ENCODE measurements around the gene DCXR. TPM values are rescaled to one million over a fixed set of nuclear protein-coding genes. Genes with fewer than 3 reads are reported as not detected.

Gene DCXR
- total and polyA plus RNA-seq, 2 of the 13 experiments (the other 11 are each of a cell fraction or from before 2014, with no cell fraction given): 287 to 311 TPM

GRCh38 chr17:81993729-81994592 lies 43.5 kb downstream of the DCXR start (continued):
- peak; percentile 82; the same call in 1 of the 2 replicates for TF ChIP-seq BRF2 (CRISPR knock-in tag; IDR thresholded peaks at IDR 0.05)
- TF ChIP-seq ZNF331 (CRISPR knock-in tag; IDR thresholded peaks at IDR 0.05): 0 out of 2 replicates have a peak, but pooled peaks have one; percentile 44
- peak; percentile 88 for TF ChIP-seq RBM22 (optimal IDR thresholded peaks at IDR 0.05; ENCODE audit: low read length)
- peak; percentile 51; the same call in 1 of the 2 replicates for TF ChIP-seq ZNF580 (CRISPR knock-in tag; IDR thresholded peaks at IDR 0.05; ENCODE audit: borderline replicate concordance, low read depth)
- no peak for TF ChIP-seq SMAD1 (CRISPR knock-in tag; IDR thresholded peaks at IDR 0.05; ENCODE audit: borderline replicate concordance, low read depth)
- 0 out of 2 replicates have a peak, but pooled peaks have one; percentile 63 for TF ChIP-seq ZKSCAN5 (CRISPR knock-in tag; IDR thresholded peaks at IDR 0.05)
- TF ChIP-seq ZNF329 (CRISPR knock-in tag; IDR thresholded peaks at IDR 0.05; ENCODE audit: low read depth): peak; percentile 48; the same call in 1 of the 2 replicates
- peak in 1 of 2 experiments; percentile 45; a peak in 2 of 4 replicates for TF ChIP-seq HMGXB4 (CRISPR knock-in tag; IDR thresholded peaks at IDR 0.05; ENCODE audit: borderline replicate concordance in 1 of 2, low read depth in 1 of 2)
- TF ChIP-seq ZFY (CRISPR knock-in tag; IDR thresholded peaks at IDR 0.05): 0 out of 2 replicates have a peak, but pooled peaks have one; percentile 56
- no peak for TF ChIP-seq NONO (IDR thresholded peaks at IDR 0.05)
- peak; percentile 67; the same call in 1 of the 2 replicates for TF ChIP-seq NONO (CRISPR knock-in tag; conservative IDR thresholded peaks at IDR 0.05)
- TF ChIP-seq THYN1 (CRISPR knock-in tag; IDR thresholded peaks at IDR 0.05; ENCODE audit: borderline replicate concordance, low read depth): 0 out of 2 replicates have a peak, but pooled peaks have one; percentile 67
- peak; percentile 76; the same call in 1 of the 2 replicates for TF ChIP-seq ZHX1 (CRISPR knock-in tag; IDR thresholded peaks at IDR 0.05; ENCODE audit: low read depth)
- TF ChIP-seq ZC3H13 (CRISPR knock-in tag; IDR thresholded peaks at IDR 0.05): peak; percentile 99
- TF ChIP-seq DDIT3 (CRISPR knock-in tag; IDR thresholded peaks at IDR 0.05): no peak
- TF ChIP-seq CBX1 (IDR thresholded peaks at IDR 0.05; ENCODE audit: low read depth): peak; percentile 9
- peak; percentile 6; the same call in 1 of the 2 replicates for TF ChIP-seq TRAFD1 (CRISPR knock-in tag; IDR thresholded peaks at IDR 0.05; ENCODE audit: borderline replicate concordance)
- TF ChIP-seq ZNF232 (CRISPR knock-in tag; IDR thresholded peaks at IDR 0.05; ENCODE audit: borderline replicate concordance): 0 out of 2 replicates have a peak, but pooled peaks have one; percentile 8
